Smooth muscle cell (in vitro differentiated cells): Measurements from ENCODE around the gene HOXD4. TPM values are rescaled to one million over a fixed set of nuclear protein-coding genes. Genes with fewer than 3 reads are reported as not detected.

Experiments used
- DNase-seq: peaks from one replicate; lab custom pipeline; 2025; ENCODE audit not compliant: unreplicated experiment; lab: John Stamatoyannopoulos, UW
- H2AFZ ChIP-seq: fragments of 200-600 bp; sonication (generic); 2 replicates; pipeline ENCODE4 v1.6.0; 2016; ENCODE audit warnings: antibody characterized with exemption, low read depth, mild to moderate bottlenecking
- H3F3A ChIP-seq: fragments of 200-600 bp; sonication (generic); 2 replicates; pipeline ENCODE4 v1.6.0; 2017; ENCODE audit warnings: antibody characterized with exemption, low read depth
- H3K27ac ChIP-seq: fragments of 200-600 bp; sonication (generic); 2 replicates; pipeline ENCODE4 v1.5.1; 2016; ENCODE audit warnings: low read depth, mild to moderate bottlenecking
- H3K27me3 ChIP-seq: fragments of 200-600 bp; sonication (generic); 2 replicates; pipeline ENCODE4 v1.6.1; 2016; ENCODE audit warnings: low read depth, mild to moderate bottlenecking
- H3K36me3 ChIP-seq: fragments of 200-600 bp; sonication (generic); 2 replicates; pipeline ENCODE4 v1.5.1; 2016; ENCODE audit warnings: low read depth
- H3K4me1 ChIP-seq: fragments of 200-600 bp; sonication (generic); 2 replicates; pipeline ENCODE4 v1.5.1; 2016; ENCODE audit warnings: low read depth
- H3K4me2 ChIP-seq: fragments of 200-600 bp; sonication (generic); 2 replicates; pipeline ENCODE4 v1.6.0; 2016; ENCODE audit warnings: mild to moderate bottlenecking
- H3K4me3 ChIP-seq: fragments of 200-600 bp; sonication (generic); 2 replicates; pipeline ENCODE4 v1.5.1; 2016; ENCODE audit warnings: mild to moderate bottlenecking
- H3K79me2 ChIP-seq: fragments of 200-600 bp; sonication (generic); 2 replicates; pipeline ENCODE4 v1.6.0; 2016; ENCODE audit warnings: low read depth, mild to moderate bottlenecking
- H3K9ac ChIP-seq: fragments of 200-600 bp; sonication (generic); 2 replicates; pipeline ENCODE4 v1.6.0; 2016; ENCODE audit warnings: low read depth
- H3K9me3 ChIP-seq: fragments of 200-600 bp; sonication (generic); replicated peaks from 2 replicates; pipeline ENCODE4 v1.5.1; 2016; ENCODE audit warnings: low read depth
- H4K20me1 ChIP-seq: fragments of 200-600 bp; sonication (generic); 2 replicates; pipeline ENCODE4 v1.6.0; 2016; ENCODE audit warnings: low read depth
- CTCF ChIP-seq: fragments of 200-600 bp; sonication (generic); IDR thresholded peaks from 2 replicates; pipeline ENCODE4 v1.5.1; 2017; ENCODE audit warnings: borderline replicate concordance, mild to moderate bottlenecking, antibody characterized with exemption; ENCODE audit not compliant: insufficient read depth, poor library complexity, severe bottlenecking
- WGBS: methylation state at CpG from one replicate; pipeline ENCODE4 v1.1.7; 2016; ENCODE audit warnings: low lambda C conversion rate; 5-methylcytosine and 5-hydroxymethylcytosine counted together
- polyA plus RNA-seq: library from polyadenylated mRNA; unstranded; fragments of >200 nt; fragmentation: Nextera tagmentation; extraction: Ambion mirVana; gene quantifications from 2 replicates; pipeline ENCODE4 v1.2.1, GENCODE V29; 2016
- total RNA-seq: library from RNA; depleted of rRNA; stranded (reverse); fragments of >200 nt; gene quantifications from 2 replicates; pipeline ENCODE4 v1.2.3, GENCODE V29; 2014

HOXD4 gene
- total and polyA plus RNA-seq, 2 experiments from 2014 or later: not detected

- Histone ChIP-seq H3K4me2 (no peak overlapping the region), H3K4me1 (no peaks in the 10 kb centered on the region), H3K27me3 (peaks cover 100% of the 10 kb centered on the region), H3K9ac (no peak overlapping the region), H3K36me3 (no peaks in the 10 kb centered on the region), H2AFZ (no peak overlapping the region), H3F3A (no peaks in the 10 kb centered on the region), H3K79me2 (no peaks in the 10 kb centered on the region), H4K20me1 (no peaks in the 10 kb centered on the region), H3K27ac (no peak overlapping the region), H3K9me3 (no peaks in the 10 kb centered on the region), H3K4me3 (no peak overlapping the region)
- no peak for TF ChIP-seq CTCF
- DNase-seq: no peak
- 21% methylated on average over 31 of the region's 32 CpGs for WGBS
These were observed 4.0 kb upstream of the HOXD4 start for GRCh38 chr2:176147210-176147799.

- Histone ChIP-seq H3K27ac (no peak overlapping the region), H3F3A (no peaks in the 10 kb centered on the region), H3K27me3 (peaks cover 100% of the 10 kb centered on the region), H3K9ac (no peak overlapping the region), H2AFZ (no peak overlapping the region), H3K36me3 (no peaks in the 10 kb centered on the region), H3K79me2 (no peaks in the 10 kb centered on the region), H4K20me1 (no peaks in the 10 kb centered on the region), H3K4me1 (no peaks in the 10 kb centered on the region), H3K4me2 (no peak overlapping the region), H3K9me3 (no peaks in the 10 kb centered on the region), H3K4me3 (no peak overlapping the region)
- DNase-seq: no peak
- no peak for TF ChIP-seq CTCF
- 8% methylated on average over 28 of the region's 31 CpGs for WGBS
These were observed 3.4 kb upstream of the HOXD4 start for GRCh38 chr2:176147800-176148496.

- no peak overlapping the region for H2AFZ ChIP-seq
- no peak overlapping the region for H3K9ac ChIP-seq
- no peaks in the 10 kb centered on the region for H3K36me3 ChIP-seq
- H3K4me2 ChIP-seq: no peak overlapping the region
- H3K9me3 ChIP-seq: no peaks in the 10 kb centered on the region
- no peaks in the 10 kb centered on the region for H4K20me1 ChIP-seq
- no peak for DNase-seq
- no peak for TF ChIP-seq CTCF
- H3K4me3 ChIP-seq: no peak overlapping the region
- no peaks in the 10 kb centered on the region for H3F3A ChIP-seq
- no peaks in the 10 kb centered on the region for H3K79me2 ChIP-seq
- peaks cover 100% of the 10 kb centered on the region for H3K27me3 ChIP-seq
- H3K4me1 ChIP-seq: no peaks in the 10 kb centered on the region
- H3K27ac ChIP-seq: no peak overlapping the region
- 35% methylated on average over 11 of the region's 11 CpGs for WGBS
These were observed 2.5 kb upstream of the HOXD4 start for GRCh38 chr2:176148751-176149421.
